Measurements from ENCODE around the gene SULT2B1. TPM values are rescaled to one million over a fixed set of nuclear protein-coding genes. Genes with fewer than 3 reads are reported as not detected.
A peak's percentile ranks its signal among the peaks of the same experiment; 100 is the strongest.

Gene SULT2B1
- total and polyA plus RNA-seq, 2 of the 4 experiments (the other 2 are of a cell fraction) = 0.09 TPM; not detected in 1

DNA sequence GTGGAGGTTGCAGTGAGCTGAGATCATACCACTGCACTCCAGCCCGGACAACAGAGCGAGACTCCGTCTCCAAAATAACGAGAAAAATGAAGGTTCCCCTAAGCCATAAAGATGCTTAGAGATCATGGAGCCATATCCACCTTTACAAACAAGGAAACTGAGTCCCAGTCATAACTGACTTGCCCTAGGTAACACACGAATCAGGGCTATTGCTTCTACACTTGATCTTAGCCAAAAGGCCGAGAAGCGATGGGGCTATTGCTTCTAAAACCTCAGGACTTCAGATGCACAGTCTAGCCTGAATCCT, 82.0 kb downstream of the SULT2B1 start:
- H3K56ac ChIP-seq (ENCODE audit: extremely low read depth, insufficient read depth, low read length) = peak overlapping the region; percentile 63

More for the DNA sequence above, 82.0 kb downstream of the SULT2B1 start:
- peaks cover 28% of the 10 kb centered on the region for H3K9me1 ChIP-seq (ENCODE audit: insufficient read depth, low read length)
- H2BK15ac ChIP-seq (ENCODE audit: low read depth, low read length) = peak overlapping the region; percentile 96
- H2BK20ac ChIP-seq (ENCODE audit: low read depth, low read length) = peak overlapping the region; percentile 99
- WGBS, 2 experiments (ENCODE audit: extremely low coverage in 2 of 2, insufficient read length in 1 of 2) = no CpG with 5 or more reads among the region's 7 CpGs
- H3K9ac ChIP-seq (ENCODE audit: low read depth, low read length) = peak overlapping the region; percentile 71
- peak overlapping the region; percentile 92 for H3K18ac ChIP-seq (ENCODE audit: low read depth, low read length)
- H3K14ac ChIP-seq (replicated peaks; ENCODE audit: low read depth, low read length) = peak overlapping the region; percentile 95
- no peaks in the 10 kb centered on the region for H3K27me3 ChIP-seq (ENCODE audit: control insufficient read depth, insufficient read depth, low read length)
- peak overlapping the region; percentile 95 for H4K5ac ChIP-seq (ENCODE audit: low read depth, low read length)
- ChIA-PET POLR2A (ENCODE audit: unreplicated experiment) (interaction anchor here (0.7 kb wide), 1 partner anchor 15 kb away, joined by 3 read pairs; no protein-coding TSS in a partner anchor), CTCF (no interaction called here)
- H3K4ac ChIP-seq (ENCODE audit: low read depth, low read length) = peak overlapping the region; percentile 96
- H2AK9ac ChIP-seq (replicated peaks; ENCODE audit: low read depth, low read length, poor library complexity) = peak overlapping the region; percentile 88
- H2BK5ac ChIP-seq (ENCODE audit: low read depth, low read length, poor library complexity, severe bottlenecking) = peak overlapping the region; percentile 91
- H3K79me1 ChIP-seq (ENCODE audit: low read depth in 1 of 2, low read length in 2 of 2) = peaks cover 0 to 18% of the 10 kb centered on the region in 2 experiments; a peak in 3 of 4 replicates
- H2BK120ac ChIP-seq (ENCODE audit: low read depth, low read length) = peak overlapping the region; percentile 97
- H3K4me2 ChIP-seq (ENCODE audit: low read depth, low read length) = peak overlapping the region; percentile 67
- H3K36me3 ChIP-seq (ENCODE audit: control insufficient read depth, insufficient read depth, low read length) = no peaks in the 10 kb centered on the region; the same call in 1 of the 2 replicates
- dilution Hi-C loops (cut with HindIII; ENCODE audit: low sequenced_read_pairs, unreplicated experiment) = no loop called here
- peaks cover 43% of the 10 kb centered on the region for H3K4me1 ChIP-seq (ENCODE audit: control insufficient read depth, insufficient read depth, low read length)
- H3K4me3 ChIP-seq (ENCODE audit: insufficient read depth, low read depth, low read length) = peak overlapping the region; percentile 14; the same call in 1 of the 2 replicates
- H4K91ac ChIP-seq (ENCODE audit: insufficient read depth, low read depth, low read length) = peak overlapping the region; percentile 95
- ATAC-seq (ENCODE audit: low read depth) = no peak
- intact Hi-C loops (cut with micrococcal nuclease) = no loop called here
- no TSS peak for BruUV-seq (replicated peaks)
- no peaks in the 10 kb centered on the region for H3K9me3 ChIP-seq (ENCODE audit: control insufficient read depth, insufficient read depth, low read length)
- H4K8ac ChIP-seq (ENCODE audit: low read depth in 2 of 2, low read length in 2 of 2) = peak overlapping the region; percentile 92 to 99
- H2AFZ ChIP-seq (replicated peaks; ENCODE audit: low read length, poor library complexity) = peak overlapping the region; percentile 91
- H3K23ac ChIP-seq (ENCODE audit: low read depth, low read length) = peak overlapping the region; percentile 61
- H3K27ac ChIP-seq (ENCODE audit: insufficient read depth, low read length) = peak overlapping the region; percentile 83
- in situ Hi-C loops (cut with MboI; ENCODE audit: low sequenced_read_pairs) = no loop called here
- peak overlapping the region; percentile 98 for H2AK5ac ChIP-seq (ENCODE audit: low read depth, low read length)
- H4K20me1 ChIP-seq (ENCODE audit: insufficient read depth, low read length) = peaks cover 4% of the 10 kb centered on the region; the same call in 1 of the 2 replicates
- no peak for TF ChIP-seq POLR2A (IDR thresholded peaks at IDR 0.05; ENCODE audit: low read depth, low read length)
- TF ChIP-seq RAD21 (IDR thresholded peaks at IDR 0.05; ENCODE audit: low read length) = no peak
- no peak for TF ChIP-seq NFE2L2 (IDR thresholded peaks at IDR 0.05; ENCODE audit: low read depth, low read length)
- TF ChIP-seq, protein P1, sequence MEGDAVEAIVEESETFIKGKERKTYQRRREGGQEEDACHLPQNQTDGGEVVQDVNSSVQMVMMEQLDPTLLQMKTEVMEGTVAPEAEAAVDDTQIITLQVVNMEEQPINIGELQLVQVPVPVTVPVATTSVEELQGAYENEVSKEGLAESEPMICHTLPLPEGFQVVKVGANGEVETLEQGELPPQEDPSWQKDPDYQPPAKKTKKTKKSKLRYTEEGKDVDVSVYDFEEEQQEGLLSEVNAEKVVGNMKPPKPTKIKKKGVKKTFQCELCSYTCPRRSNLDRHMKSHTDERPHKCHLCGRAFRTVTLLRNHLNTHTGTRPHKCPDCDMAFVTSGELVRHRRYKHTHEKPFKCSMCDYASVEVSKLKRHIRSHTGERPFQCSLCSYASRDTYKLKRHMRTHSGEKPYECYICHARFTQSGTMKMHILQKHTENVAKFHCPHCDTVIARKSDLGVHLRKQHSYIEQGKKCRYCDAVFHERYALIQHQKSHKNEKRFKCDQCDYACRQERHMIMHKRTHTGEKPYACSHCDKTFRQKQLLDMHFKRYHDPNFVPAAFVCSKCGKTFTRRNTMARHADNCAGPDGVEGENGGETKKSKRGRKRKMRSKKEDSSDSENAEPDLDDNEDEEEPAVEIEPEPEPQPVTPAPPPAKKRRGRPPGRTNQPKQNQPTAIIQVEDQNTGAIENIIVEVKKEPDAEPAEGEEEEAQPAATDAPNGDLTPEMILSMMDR (conservative IDR thresholded peaks at IDR 0.05; ENCODE audit: low read depth, low read length) = no peak
- TF ChIP-seq BHLHE40 (IDR thresholded peaks at IDR 0.05; ENCODE audit: low read depth, low read length) = no peak
- no peak for TF ChIP-seq MAFK (IDR thresholded peaks at IDR 0.05; ENCODE audit: low read depth, low read length)
- no peak for TF ChIP-seq RFX5 (IDR thresholded peaks at IDR 0.05; ENCODE audit: low read depth, low read length)
- TF ChIP-seq SMC3 (IDR thresholded peaks at IDR 0.05; ENCODE audit: low read depth, low read length) = no peak
- no peak for DNase-seq
